Stimulated activated CD4-positive, alpha-beta T cell treated with anti-CD3 and anti-CD28 coated beads, Interleukin-12 subunit alpha, Interleukin-12 subunit beta, amount 100 ng/mL, for 24 hours (primary cell): ENCODE results near the gene EPGN.

Experiments used
- DNase-seq, 2 experiments: peaks; one replicate each; pipeline ENCODE4 v3.0.0-alpha.2; 2020; ENCODE audit warnings: low read depth in 2 of 2

Gene EPGN

DNA sequence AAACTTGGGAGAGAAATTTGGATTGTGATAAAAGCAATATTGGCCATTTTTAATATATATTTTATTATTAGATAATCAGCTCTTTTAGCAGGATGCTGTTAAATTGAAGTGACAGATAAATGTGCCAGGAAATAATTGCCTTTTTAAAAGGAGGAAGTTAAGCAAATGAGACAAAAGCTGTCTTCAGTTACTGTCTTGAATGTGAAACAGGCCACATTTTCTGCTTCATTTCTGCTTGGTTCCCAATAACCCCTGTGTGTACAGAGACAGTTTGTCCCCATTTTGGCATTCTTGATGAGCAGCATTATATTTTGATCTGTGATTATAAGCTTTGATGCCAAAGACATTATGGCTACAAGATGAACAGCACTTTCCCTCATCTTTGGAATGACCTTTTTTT, 953 bp downstream of the EPGN start:
- no peak for DNase-seq

DNA sequence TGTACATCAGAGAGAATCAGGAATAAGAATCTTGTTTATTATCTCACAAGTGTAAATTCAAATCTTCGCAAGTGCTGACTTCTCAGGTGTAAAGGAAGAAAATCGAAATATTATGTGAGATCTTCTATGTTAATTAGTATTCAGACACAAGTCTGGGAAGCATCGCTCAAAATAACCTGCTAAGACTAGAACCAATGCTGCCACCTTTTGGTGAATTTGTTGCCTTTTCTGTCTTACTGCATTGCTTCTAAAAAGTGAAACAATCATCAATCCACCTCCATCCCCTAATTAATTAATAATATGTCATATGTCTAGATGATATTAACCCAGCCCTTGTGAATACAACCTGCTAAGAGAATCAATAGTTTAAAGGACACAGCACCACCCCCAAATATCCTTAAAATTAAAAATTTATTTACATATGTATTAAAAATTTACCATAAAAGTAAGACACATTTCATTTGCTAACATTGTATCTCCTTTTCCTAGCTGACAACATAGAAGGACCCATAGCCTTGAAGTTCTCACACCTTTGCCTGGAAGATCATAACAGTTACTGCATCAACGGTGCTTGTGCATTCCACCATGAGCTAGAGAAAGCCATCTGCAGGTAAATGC, 3.5 kb downstream of the EPGN start:
- DNase-seq = no peak

DNA sequence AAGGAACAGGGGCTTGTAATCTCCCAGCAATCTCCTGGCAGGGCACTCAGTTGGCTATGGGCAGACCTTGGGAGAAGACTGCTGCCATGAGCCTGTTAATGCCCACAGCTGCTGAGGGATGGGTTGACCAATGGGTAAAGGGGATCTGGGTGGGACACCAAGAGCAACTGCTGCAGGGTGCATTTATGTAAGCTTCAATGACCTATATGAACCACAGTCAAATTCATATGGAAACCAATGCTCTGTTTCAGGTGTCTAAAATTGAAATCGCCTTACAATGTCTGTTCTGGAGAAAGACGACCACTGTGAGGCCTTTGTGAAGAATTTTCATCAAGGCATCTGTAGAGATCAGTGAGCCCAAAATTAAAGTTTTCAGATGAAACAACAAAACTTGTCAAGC, 6.1 kb downstream of the EPGN start:
- no peak for DNase-seq

DNA sequence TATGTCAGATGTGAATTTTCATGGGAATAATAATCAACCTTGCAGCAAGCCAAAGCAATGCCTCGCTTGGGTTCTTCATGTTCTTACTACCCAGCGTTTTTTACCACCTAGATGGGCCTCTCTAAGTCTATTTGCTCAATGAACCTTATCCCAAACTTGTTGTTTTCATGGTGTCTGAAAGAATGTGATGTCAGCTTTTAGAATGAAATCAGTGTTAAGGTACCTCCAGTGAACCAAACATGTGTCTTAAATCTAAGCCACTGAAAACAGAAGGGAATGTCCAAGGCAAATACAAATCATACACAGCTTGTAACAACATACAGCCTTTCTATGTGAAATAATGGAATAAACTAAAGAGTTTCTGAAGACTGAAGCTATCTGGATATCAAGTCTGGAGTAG, 6.7 kb downstream of the EPGN start:
- no peak for DNase-seq

DNA sequence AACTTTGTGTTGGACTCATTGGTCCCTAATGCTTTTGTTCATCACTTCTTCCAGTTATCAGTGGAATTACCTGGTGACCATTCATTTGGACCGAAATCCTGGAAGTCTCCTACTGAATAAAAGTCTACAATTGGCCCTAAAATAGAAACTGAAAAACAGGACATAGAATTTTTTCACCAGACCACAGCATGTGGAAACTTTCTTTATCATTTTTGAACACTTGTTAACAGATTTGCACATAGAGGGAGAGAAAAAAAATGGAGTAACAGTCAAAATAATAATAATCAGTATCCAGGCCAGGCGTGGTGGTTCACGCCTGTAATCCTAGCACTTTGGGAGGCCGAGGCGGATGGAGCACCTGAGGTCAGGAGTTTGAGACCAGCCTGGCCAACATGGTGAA, 7.1 kb downstream of the EPGN start:
- DNase-seq = no peak

DNA sequence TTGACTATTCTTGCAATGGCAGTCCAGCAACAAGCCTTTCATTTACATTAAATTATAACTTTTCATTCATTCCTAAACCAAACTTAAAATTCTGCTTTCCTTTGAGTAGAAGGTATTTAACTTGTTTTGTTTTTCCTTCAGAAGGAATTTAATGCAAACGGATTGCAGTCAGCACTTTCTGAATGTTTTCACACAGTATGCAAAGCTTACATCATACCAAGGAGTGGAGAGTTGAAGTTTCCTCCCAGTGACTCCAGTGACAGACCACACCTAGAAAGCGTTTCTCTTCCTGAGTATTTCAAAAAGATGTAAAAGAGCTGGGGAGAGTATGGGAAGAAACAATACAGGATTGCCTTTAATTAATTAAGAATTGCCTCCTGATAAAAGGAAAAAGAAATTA, 8.1 kb downstream of the EPGN start:
- no peak for DNase-seq

DNA sequence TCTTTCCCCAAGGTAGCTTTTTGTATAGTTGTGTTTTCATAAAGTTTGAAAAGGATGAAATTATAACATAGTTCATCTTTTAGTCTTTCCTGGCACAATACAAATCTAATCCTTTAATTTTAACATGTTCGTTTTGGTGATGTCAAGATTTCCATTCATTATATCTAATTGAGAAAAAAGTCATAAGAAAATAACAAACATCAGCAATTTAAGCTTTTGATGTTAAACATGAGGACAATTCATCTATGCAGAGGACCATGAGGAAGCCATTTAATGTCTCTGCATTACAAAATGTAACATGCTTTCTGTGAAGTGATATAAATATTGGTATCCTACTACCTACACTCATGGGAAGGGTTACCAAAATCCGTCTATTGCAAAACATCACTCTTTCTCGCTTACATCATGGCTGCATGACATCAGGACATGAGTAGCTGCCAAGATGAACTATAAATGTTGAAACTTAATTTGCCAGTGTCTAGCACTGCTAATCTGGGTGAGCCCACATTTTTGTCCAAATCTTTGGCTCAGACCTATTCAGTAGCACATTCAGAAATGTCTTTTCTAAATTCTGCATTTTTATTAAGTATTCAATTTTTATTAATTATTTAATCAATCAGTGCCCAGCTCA, 9.5 kb downstream of the EPGN start:
- no peak for DNase-seq

DNA sequence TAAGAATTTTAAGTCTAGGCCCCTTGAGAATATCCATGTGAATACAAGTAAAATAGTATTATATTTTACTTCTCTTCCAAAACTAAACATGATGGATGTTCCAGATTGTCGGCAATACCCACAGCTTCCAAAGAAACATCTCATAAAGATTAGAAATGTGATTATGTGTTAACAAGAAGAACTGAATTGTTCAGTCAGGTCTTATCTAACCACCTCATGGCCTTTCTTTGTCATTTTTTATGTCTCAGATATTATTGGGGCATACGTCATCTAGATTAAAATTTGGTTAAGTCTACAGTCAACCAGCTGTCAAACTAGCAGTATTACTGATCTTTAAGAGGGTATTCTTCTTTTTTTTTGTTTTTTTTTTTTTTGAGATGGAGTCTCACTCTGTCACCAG, 10.0 kb downstream of the EPGN start:
- DNase-seq = no peak

DNA sequence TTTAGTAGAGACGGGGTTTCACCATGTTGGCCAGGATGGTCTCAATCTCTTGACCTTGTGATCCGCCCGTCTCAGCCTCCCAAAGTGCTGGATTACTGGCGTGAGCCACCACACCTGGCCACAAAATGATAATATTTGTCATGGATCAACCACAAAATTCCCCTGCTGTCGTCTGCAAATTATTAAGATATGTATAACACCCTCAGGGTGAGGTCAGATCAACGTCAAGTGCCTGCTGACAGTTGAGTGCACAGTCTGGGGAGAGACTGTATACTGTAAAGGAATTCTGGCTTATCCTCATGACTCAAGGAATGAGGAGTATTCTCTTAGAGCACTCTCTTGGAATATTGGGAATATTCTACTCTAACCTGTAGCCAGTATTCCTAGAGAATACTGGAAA, 11.2 kb downstream of the EPGN start:
- DNase-seq = no peak

DNA sequence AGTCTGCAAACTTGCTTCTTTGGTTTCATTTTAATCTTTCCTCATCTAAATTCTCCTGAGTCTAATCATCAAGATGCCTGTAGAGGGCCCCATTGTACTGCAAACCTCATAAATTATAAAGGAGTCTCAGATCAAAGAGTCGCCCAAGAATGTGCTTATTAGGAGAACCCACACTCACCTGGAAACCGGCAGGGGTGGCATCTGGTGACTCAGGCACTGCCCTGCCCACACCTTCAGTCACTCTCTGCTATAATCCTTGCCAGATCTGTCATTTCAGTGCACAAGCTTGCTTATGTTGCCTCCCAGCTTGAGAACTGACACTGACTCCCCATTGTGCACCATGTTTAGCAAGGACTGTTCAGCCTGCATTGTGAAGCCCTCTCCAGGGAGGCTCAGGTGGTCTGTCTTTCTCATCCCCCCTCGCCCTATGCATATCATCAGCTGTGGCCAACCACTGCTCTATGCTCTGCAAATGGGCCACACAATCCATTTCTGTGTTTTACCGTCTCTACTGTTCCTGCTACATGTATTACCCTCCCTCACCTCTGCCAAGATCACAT, 12.4 kb downstream of the EPGN start:
- peak in 1 of 2 experiments; percentile 3 for DNase-seq

DNA sequence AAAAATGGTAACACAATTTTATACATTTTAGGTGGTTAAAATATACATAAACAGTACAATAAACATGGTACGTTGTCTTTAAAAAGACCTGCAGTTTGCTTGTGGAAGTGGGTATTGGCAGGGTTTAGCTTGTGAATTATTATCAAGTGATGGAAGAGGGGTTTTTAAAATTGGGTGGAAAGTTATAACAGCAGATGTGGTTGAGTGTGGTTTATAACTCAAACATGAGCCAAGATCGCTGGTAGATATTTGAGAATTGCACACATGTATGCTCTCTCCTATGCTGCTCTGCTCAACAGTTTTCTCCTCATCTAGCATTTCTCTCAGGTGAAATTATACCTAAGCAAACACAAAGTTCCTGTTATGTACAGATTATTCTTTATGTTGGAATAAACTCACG, 14.0 kb downstream of the EPGN start:
- no peak for DNase-seq

DNA sequence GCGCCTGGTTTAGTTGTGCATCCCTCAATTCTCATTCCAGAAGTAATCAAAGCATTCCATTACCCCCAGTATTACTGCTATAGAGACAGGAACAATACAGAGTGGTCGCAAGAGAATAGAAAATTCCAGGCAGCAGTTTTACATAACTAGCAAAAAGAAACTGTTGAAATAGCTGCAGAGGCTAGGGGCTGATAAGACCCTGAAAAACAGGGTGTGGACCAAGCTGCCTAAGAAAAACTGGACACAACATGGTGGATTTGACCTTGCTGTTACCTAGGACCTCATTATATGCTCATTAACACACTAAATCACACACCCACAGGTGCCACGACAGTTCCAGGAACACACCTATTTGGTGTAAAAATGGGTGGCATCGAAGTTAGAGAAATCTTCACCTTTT, 15.4 kb downstream of the EPGN start:
- no peak for DNase-seq

DNA sequence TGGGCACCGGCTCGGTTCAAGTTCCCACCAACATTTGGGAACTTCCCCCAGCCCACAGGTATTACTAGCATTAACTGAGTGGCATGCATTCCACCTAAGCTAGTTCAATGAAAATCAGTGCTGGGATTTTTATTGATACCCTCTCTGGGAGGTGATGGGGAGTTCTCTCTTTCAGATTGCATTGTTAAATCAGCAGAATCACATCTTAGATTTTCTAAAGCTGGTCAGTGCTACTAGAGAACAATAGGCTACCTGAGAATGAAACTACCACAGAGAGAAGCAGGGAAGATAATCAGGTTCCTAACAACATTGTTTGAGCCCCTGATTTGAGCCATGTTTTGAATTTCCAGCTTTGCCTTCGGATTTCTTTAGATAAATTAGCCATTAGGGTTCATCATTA, 16.0 kb downstream of the EPGN start:
- DNase-seq = no peak

DNA sequence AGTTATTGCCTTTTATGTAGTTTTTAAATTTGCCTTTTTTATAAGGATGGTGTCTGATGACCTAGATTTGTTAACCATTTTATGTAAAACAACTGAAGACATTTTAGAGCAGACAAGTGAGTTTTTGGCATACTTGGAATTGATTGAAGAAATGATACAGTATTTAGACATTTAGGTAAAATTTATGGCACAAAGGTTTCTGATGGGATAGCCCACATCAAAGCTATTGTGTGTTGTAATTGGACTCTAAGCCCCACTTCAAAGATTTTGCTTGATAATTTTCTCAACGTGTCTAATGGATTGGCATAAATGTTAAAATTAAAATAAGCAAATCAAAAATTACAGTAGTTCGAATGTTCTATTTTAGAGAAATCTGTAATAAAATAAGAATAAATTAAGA, 17.6 kb downstream of the EPGN start:
- no peak for DNase-seq

DNA sequence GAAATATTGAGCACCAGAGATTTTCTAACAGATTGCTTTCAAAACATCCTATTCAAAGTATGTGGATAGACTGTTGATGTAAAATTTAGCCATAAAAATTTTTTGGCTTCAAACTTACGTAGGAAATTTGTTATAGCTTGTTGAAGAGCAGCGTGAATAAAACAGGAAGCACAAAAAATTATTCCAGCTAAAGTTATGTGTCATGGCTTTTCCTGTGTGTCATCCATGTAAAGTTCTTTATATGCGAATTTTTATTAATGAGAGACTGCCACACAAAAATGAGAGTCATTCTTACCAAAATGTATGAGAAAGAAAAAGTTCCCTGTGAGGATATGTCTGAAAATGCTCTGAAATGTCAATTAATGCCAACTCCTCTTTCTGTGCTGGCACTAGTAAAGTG, 19.5 kb downstream of the EPGN start:
- DNase-seq = no peak

DNA sequence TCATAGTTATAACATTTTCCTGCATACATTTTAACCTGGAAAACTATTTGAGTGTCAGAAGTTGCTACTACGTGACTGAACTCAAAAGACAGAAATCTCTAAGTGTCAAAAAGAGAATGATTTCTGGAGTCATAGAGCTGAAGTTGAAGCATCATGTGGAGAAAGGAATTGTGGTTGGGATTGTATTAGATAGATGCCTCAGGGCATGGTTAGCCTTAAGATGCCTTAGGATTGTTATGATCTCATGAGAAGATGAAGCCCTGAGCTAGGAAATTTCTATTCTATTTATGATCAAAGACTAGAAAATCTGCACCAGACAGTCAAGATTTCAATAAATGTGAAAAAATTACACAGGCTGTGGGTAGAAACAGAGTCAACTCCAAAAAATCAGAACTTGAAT, 20.2 kb downstream of the EPGN start:
- DNase-seq = no peak

DNA sequence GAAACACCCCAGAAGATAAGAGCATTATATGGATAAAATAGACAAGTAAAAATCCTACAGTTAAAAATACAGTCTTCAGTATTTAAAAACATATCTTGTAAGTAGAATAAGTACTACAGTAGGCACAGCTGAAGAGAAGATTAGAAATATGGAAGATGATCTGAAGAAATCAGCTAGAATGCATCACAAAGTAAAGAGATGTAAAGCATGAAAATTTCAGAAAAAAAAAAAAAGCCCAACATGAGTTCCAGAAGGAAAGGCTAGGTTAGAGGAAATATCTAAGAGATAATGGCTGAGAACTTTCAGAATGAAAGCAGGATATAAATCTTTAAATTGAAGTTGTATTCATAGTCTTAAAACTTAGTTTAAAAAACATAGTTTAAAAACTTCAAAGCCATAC, 21.0 kb downstream of the EPGN start:
- DNase-seq = no peak

DNA sequence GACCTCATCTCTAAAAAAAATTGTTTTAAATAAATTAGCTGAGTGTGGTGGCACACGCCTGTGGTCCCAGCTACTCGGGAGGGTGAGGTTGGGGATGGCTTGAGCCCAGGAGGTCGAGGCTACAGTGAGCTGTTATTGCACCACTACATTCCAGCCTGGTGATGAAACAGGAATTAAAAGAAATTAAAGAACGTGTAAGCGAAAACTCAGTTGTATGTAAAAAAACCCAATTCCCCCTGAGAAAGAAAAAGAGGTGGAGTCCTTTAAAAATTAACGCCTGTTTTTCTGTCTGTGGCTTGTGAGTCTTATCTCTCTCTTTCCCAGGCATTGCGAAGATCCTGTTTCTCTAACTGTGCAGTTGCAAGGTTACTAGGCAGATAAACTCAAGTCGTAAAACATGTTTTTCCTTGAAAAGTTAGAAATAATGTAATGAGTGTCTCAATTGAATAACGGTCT, 22.1 kb downstream of the EPGN start:
- DNase-seq = no peak

DNA sequence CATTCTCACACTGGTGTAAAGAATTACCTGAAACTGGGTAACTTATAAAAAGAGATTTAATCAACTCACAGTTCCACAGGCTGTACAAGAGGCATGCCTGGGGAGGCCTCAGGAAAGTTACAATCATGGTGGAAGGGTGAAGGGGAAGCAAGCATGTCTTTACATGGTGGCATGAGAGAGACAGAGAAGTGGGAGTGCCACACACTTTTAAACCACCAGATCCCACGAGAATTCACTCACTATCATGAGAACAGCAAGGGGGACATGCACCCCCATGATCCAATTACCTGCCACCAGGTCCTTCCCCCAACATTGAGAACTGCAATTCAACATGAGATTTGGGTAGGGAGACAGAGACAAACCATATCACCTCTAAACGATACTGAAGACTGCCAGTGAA, 23.0 kb downstream of the EPGN start:
- no peak for DNase-seq

DNA sequence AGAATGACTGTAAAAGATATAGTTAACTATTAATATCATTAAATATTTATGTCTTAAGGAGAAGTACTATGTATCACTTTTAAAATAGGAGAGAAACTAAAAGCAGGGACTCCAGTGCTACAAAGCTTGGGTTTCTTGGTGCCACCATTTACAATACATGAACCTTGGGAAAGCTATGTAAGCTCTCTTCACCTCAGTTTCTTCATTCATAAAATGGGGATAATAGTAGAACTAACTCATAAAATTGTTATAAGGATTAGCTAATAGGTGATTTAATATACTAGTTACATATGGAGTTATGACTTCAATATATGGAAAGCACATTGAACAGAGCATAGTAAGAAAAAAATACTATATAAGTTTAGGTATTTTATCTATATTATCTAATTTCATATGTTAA, 23.7 kb downstream of the EPGN start:
- DNase-seq = no peak

DNA sequence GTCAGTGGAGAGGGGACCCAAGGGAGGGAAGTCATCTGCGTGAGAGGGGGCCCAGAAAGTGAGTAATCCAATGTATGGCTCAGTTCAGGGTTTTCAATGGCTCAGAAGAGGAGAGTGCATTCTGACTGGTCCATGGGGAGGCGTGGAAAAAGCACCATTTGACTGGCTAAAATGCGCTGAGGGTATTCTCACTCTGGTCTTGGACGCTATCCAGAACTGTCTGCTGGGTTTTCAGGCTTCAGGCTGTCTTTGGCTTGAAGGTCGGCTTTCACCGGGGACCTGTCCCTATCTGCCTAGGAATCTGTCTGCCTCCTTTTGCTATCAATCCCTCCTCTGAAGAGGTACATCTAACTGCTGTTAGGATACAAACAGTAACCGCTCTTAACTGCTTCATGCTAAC, 26.4 kb downstream of the EPGN start:
- no peak for DNase-seq

DNA sequence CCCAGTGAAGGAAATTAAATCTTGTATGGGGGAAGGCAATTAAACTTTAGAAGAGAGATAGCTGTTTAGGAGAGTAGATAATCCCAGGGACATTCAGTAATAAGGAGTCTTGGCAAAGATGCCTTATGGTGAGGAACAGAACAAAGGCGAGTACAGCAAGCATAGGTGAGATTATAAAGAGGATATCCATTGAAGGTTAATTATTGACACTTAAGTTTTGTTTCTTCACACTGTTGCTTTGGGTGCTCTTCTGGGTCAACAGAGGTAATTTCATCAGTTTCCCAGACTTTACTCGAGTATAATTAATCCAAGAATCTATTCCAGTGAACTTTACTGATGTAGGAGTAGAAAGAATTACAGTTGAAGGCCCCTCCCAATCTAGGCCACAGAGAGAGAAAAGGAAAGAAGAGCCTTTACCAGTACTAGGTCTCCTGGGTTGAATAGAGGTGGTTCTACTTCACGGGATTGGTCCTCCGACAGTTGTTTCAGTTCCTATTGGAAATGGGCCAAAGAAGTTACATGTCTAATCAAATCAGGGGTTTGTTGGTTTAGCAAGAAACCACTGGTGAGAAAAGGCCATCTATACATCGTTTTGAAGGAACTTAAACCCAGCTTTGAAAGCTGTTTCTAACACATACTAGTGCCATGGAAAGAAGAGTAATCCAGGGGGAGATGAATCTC, 27.2 kb downstream of the EPGN start:
- no peak for DNase-seq

DNA sequence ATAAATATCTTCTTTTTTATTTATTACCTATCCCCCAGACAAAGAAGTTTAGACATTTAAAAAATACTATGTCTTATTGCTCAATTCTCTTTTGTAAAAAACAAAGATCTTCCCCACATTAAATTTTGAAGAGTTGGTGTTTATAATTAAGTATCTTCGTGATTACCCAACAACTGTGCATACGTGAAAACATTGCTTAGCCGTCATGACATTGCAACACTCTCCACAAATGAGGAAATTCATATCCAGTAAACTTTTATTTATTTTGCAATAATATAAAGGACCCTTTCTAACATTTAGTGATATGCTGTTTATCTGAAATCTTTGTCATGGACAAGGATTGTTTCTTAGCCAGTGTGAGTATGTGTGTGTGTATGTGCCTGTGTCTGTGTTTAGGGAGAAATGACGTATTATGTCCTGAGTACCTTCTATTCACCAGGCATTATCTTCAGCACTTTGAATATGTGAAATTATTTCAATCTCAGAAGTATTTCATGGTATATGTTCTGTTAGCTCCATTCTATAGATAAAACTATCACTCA, 30.6 kb downstream of the EPGN start:
- DNase-seq = no peak
